DMS 273 (cell line): ENCODE measurements around the gene ATP5F1D.

Source experiments
- DNase-seq: peaks from one replicate; lab custom pipeline; 2025; ENCODE audit not compliant: unreplicated experiment; lab: John Stamatoyannopoulos, UW

The ATP5F1D gene

DNA sequence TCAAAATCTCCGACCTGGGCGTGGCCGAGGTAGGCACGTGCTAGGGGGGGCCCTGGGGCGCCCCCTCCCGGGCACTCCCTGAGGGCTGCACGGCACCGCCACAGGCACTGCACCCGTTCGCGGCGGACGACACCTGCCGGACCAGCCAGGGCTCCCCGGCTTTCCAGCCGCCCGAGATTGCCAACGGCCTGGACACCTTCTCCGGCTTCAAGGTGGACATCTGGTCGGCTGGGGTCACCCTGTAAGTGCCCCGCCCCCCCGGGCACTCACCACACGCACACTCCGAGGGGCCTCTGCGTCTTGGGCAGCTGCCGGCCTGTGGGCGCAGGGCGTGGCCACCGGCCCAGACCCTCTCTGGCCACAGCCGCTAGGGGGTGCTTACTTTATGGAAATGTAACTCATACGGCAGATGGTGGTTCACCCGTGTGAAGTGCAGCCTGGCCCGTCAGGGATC is 21.0 kb upstream of the ATP5F1D start:
- DNase-seq = peak; percentile 92

DNA sequence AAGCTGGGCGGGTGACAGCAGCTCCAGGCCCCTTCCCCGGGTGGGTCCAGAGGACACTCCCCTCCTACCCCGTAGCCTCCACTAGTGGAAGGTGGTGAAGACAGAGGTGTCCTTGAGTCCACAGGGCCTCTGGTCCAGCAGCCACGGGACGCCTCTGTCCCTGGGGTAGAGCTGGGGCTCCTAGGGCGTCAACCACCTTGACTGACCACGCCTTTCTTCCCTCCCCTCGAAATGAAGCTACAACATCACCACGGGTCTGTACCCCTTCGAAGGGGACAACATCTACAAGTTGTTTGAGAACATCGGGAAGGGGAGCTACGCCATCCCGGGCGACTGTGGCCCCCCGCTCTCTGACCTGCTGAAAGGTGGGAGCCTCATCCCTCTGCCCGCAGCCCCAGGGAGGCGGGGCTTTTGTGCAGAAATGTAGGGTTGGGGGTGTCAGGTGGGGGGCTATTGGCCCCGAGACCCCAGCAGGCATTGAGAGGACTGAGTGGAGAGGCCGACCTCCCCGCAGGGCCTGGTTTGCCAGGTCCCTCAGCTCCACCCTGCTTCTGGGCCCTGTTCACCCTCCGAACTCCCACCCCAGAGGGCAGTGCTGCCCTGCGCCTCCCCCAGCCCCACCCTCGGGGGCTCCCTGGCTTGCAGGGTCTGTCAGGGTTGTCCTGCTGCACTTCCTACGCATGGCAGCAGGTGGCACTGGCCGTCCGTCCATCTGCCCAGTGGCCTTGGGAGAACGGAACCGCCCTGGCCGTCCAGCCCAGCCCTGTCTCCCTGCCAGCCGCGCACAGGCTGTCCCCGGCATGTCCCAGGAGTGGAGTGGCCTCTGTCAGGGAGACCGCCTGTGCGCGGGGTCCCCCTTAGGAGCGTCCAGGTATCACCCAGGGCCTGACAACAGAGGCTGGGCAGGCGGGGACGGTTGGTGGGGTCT is 20.3 kb upstream of the ATP5F1D start:
- peak; percentile 52 for DNase-seq

DNA sequence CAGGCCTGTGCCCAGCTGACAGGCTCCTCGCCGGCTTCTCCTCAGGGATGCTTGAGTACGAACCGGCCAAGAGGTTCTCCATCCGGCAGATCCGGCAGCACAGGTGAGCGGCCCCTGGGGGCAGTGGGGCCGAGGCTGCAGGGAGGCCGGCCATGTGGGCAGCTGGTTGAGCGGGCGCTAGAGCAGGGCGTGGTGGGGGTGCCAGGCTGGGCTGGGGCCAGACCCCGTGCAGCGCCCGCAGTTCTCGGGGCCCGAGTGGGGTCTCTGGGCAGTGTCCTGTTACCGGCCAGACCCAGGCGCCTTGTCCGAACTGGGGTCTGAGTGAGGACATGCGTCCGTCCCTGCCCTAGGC is 19.7 kb upstream of the ATP5F1D start:
- DNase-seq = no peak

DNA sequence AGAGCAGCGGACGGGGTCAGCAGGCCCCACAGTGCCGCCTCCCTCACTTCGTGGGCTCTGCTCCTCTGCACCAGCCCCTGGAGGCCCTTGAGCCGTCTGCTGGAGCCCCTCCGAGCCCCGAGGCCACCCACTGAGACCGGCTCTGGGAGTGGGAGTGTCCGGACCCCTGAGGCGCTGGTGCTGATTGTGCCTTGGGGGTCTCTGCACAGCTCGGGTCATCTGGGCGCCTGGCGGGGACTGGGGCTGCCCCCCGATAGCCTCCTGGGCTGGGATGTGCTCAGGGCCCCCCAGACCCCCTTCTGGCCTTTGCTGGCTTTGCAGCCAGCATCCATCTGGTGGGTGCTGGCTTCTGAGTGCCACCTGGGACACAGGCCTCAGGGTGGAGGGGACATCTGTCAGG is 19.2 kb upstream of the ATP5F1D start:
- peak; percentile 39 for DNase-seq

DNA sequence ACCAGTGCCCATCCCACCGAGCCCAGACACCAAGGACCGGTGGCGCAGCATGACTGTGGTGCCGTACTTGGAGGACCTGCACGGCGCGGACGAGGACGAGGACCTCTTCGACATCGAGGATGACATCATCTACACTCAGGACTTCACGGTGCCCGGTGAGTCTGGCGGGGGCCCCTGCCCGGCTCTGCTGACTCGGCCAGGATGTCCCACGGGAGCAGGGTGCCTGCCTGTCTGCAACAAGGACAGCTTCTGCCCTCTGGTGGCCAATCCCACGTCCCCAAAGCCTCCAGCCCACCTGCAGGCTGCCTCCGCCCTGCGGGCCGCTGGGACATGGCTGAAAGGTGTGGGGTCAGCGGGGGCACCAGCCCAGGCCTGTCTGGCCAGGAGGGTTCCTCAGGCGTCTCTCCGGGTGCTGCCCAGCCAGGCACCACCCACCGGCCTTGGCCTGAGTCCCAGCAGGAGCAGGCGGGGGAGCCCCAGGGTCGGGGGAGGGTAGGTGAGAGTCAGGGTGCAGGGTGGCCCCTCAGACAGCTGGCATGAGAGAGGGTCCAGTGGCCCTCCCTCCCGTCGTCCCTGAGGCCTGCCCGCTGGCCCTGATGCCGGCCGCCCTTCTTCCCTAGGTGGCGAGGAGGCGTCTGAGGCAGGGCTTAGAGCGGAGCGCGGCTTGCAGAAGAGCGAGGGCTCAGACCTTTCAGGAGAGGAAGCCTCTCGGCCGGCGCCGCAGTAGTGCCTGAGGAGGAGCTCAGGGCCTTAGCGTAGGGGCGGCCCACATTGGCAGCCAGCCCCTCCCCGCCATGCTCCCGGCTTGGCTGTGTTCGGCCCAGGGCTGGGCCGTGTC is 18.3 kb upstream of the ATP5F1D start:
- peak; percentile 63 for DNase-seq

DNA sequence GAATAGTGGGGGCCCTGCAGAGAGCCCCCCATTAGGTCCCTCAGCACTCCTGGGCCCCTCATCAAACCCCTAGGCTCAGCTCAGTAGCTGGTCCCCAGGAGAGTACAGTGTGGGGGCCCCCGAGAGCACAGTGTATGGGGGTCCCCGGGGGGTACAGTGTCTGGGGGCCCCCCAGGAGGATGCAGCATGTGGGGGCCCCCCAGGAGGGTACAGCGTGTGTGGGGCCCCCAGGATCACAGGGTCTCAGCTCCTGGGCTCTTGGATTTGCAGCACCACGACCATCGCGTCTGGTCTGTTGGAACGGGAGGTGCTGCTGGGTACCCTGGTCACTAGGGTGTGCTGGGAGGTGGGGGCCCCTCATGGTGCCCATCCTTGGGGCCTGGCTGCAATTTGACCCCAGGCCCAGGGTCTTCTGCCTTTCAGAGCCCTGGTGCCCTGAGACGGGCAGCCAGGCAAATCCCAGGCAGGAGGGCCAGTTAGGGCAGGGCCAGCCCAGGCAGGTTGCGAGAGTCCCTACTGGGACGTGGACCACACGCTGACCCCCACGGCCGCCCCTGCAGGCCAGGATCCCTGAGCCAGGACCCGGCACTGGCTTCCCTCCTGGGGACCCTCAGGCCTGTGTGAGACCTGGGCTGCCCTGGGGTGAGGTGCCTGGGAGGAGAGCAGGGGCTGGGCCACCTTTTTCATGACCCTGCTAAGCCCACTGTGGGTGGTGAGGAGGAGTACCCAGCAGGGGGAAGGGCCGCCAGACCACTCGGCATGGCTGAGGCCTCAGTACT is 17.3 kb upstream of the ATP5F1D start:
- DNase-seq = no peak

DNA sequence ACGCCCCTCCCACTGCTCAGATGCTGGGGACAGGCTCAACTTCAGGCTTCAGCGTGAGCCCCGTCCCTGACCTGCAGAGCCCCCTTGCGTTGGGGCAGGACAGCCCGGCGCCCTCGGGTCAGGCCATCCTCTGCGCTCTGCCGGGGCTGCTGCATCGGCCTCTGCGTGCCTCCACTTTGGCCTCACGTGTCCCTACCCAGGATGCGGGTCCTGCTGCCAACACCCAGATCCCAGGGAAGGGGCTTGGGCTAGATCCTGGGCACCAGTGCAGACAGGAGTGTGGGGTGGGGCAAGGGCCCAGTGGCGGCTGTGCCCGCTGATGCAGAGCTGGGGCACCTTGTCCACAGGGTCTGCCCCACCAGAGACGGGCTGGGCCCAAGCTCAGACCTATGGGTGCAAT is 16.7 kb upstream of the ATP5F1D start:
- DNase-seq = no peak

DNA sequence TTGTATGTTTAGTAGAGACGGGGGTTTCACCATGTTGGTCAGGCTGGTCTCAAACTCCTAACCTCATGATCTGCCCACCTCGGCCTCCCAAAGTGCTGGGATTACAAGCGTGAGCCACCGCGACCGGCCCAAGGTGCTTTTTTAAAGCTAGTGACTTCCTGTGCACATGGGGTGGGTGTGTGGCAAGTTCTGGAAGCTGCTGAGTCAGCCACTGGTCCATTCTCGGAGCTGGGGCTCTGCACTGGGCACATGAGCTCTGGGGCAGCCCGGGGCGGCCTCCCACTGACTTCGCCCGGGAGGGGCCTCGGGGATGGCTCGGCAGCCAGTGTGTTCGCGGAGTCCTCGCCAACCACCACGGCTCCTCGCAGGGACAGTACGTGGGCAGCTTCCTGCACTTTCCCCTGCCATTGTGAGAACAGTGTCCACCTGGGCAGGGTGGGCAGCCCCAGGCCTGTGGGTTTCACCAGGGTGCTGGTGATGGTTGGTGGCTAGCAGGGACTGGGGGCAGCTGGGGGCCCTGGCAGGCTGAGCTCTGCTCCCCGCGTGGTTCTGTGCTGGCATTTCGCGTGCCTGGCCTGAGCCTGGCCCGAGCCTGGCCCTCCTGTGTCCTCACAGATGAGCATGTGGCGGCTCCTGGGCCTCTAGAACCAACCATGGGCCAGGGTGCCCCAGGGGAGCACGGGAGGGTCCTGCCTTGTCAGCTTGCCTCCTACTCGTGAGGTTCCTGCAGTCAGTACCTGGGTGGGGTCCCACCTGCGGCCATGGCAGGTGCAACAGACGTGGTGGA is 15.9 kb upstream of the ATP5F1D start:
- no peak for DNase-seq

DNA sequence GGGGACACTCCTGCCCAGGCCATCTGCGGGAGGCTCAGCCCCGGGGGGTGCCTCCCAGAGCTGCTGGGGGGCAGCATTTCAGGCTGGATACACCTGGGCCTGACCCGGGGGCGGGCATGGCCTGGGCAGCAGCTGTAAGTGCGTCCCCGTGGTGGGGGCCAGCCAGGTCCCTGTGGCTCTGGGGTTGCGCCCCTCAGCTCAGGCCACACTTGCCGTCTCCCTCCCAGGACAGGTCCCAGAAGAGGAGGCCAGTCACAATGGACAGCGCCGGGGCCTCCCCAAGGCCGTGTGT is 15.4 kb upstream of the ATP5F1D start:
- DNase-seq = no peak

DNA sequence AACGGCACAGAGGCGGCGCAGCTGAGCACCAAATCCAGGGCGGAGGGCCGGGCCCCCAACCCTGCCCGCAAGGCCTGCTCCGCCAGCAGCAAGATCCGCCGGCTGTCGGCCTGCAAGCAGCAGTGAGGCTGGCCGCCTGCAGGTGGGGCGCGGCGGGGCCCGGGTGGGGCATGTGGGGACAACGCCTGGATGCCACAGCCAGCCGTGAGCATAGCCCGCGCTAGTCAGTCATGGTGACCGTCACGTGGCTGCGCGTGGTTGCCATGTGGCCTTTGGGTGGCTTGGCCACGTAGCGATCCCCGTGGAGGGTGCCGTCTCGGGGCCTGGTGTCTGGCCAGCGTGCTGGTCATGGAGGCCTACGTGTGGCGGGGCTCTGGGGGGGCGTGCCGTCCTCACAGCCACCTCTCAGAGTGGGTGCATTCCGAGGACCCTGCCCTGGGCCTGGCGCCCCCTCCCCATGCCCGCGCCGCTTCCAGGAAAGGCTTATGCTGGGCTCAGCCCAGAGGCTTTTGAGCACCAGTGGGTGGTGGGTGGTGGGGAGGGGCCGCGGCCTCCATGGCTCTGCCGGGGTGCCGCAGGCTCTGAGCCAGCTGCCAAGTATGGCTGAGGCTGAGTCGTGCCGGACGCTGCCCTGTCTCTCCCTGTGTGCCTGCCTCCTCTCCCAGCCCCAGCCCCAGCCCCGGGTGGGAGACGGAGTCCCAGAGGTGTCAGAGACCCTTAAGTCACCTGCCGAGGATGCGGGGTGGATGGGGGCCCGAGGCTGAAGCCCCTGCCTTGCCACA is 14.8 kb upstream of the ATP5F1D start:
- no peak for DNase-seq

DNA sequence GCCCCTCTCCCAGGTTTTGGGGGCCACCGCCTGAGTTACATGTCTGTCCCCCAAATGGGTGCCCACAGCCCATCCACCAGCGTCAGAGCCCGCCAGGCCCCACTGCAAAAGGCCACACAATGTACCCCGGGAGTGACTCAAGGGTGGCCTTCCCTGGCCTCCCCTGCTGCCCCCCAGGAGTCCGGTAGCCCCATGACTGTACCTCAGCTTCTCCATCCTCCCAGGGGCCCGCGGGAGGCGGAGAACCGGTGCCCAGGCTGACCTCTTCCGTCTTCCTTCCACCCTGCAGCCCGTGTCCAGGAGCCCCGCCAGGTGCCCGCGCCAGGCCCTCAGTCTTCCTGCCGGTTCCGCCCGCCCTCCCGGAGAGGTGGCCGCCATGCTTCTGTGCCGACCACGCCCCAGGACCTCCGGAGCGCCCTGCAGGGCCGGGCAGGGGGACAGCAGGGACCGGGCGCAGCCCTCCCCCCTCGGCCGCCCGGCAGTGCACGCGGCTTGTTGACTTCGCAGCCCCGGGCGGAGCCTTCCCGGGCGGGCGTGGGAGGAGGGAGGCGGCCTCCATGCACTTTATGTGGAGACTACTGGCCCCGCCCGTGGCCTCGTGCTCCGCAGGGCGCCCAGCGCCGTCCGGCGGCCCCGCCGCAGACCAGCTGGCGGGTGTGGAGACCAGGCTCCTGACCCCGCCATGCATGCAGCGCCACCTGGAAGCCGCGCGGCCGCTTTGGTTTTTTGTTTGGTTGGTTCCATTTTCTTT is 14.1 kb upstream of the ATP5F1D start:
- no peak for DNase-seq

GRCh38 chr19:1228161-1228957 is 13.2 kb upstream of the ATP5F1D start:
- DNase-seq = no peak

DNA sequence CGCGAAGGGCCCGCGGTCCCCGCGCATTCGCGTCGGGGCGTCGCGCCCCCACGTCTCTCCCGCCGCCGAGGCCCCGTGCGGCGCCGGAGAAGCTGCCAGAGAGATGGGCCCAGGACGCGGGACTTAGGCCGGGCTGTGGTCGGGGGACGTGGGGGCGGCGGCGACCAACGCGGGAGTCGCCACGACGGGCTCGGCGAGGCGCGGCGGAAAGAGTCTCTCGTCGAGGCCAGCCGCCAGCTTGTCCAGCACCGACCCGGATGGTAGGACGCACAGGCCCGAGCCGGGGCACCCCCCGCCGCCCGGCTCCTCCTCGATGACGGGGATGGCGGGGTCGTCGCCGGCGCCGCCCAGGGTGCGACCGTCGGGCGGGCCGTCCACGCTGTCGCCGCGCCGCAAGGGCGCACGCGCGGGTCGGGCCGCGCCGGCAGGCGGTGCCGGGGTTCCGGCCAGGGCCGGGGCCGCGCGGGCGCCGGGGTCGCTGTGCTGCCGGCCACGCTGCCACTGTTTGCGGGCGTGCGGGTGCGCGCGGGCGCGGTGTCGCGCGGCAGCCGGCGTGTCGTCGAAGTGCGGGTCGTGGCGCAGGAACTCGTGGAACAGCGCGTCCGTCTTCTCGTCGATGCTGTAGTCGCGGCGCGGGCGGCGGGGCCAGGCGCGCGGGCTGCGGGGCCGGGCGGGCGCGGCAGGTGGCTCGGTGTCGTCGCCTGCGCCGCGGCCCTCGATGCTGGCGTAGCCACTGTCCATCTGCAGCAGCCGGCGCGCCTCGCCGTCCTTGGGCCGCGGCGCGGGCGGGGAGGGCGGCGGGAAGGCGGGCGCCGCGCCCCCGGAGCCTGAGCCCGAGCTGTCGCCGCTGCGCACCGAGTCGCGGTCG is 12.3 kb upstream of the ATP5F1D start:
- no peak for DNase-seq

- no peak for DNase-seq
Measured at GRCh38 chr19:1229924-1230782, 11.4 kb upstream of the ATP5F1D start.

GRCh38 chr19:1230783-1231489 is 10.6 kb upstream of the ATP5F1D start:
- no peak for DNase-seq
